NOMO-1 treated with dmso at 0.1 percent for 144 hours (cell line): Measurements from ENCODE around the gene PIAS1.
"Not testable (repeated sequence)": the region's sequence is repeated elsewhere in the genome, so short reads cannot be mapped to it uniquely, and the experiment has no call there.

ENCODE experiments used
- DNase-seq: peaks from one replicate; lab custom pipeline; 2025; ENCODE audit not compliant: unreplicated experiment; lab: John Stamatoyannopoulos, UW

Gene PIAS1

DNA sequence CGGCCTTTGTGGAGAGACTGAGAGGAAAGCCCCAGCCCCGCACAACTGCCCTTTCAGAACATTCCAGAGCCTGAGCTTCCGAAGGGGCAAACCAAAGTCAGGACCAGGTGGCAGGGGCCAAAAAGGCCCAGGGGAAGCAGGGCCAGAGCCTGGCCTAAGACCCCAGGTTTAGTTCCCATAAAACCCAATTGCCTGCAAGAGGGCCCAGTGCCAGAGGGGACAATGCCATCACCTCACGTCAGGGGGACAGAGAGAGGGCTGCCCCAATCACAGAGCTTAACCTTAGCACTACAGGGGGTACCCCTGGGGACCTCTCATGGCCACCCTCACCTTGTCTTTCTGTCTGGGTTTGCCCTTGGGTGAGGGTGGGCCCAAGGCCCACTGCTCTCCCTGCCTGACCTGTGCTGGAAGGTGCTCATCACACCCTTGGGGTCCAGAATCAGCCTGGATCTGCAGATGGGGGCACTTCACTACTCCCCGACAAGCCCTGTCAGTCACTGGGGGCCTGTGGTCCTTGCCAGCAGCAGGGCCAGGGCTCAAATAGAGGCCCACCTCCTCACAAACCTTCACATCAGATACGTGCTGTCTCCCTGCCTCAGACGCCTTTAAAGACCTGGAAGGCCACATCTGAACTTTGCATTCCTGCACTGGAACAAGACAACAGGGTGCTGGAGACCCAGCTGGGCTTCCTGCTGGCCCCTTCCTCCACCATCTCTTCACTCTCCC, 147.2 kb downstream of the PIAS1 start:
- no peak for DNase-seq

DNA sequence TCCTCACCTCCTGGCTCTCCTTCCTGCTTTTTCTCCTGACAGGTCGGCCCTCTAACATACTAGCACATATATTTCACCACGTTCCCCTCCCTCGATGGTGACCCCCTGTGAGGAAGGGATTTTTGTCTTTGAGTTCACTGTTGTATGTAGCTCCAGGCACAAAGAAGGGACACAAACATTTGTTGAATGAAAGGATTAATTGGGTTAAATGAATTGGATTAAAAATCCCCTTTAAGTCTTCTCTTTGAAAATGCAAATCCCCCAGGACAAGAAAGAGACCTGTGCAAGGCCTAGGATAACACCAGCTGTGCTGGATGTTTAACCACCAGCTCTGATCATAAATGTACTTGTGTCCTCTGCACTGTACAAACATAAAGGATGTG, 147.8 kb downstream of the PIAS1 start:
- DNase-seq: no peak

DNA sequence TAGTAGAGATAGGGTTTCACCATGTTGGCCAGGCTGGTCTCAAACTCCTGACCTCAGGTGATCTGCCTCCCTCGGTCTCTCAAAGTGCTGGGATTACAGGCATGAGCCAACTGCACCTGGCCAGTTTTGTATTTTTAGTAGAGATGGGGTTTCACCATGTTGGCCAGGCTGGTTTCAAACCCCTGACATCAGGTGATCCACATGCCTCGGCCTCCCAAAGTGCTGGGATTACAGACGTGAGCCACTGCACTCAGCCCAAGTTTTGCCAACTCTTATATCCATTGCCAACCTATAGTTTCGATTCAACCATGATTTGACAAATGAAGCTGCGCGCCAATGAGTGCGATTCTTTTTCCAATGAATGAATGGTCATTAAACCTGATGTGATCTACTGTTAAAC, 148.9 kb downstream of the PIAS1 start:
- not testable (repeated sequence) for DNase-seq

DNA sequence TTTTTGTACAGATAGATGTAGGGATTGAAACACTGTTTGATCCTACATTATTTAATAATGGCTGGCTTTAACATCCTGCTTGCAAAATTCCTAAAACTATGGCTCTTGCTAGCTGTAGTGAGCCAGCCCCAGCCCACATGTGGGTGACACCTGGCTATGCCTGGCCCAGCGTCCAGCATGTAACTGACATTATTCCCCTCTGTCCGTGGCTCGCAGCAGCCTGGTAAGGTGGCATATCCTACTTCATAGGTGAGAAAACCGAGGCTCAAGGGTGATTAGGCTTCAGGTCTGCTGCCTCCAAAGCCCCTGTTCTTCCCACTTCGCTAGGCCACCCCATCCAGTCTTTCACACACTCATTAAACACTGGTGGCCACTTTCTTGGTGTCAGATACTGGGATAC, 149.4 kb downstream of the PIAS1 start:
- no peak for DNase-seq

DNA sequence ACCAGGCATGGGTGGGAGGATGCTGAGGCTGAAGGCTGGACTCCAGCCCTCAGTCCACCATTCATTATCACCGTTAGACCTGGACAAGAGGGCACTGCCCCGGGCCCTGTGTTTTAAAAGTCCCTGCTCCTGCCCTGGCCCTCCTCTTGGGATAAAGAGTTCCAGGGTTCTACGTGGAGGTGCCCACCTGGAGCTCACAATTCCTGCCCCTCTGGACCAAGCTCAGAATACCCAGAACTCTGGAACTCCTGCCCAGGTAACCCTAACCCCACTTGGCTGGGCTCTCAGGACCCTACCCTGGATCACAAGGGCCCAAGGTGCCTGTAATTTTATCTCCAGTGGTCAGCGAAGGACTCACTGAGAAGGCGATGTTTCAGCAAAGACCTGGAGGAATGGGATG, 149.8 kb downstream of the PIAS1 start:
- no peak for DNase-seq

GRCh38 chr15:68204361-68204760, 150.2 kb downstream of the PIAS1 start:
- no peak for DNase-seq

- peak; percentile 36 for DNase-seq
These were observed 150.9 kb downstream of the PIAS1 start, which contains the start of gene CALML4 for GRCh38 chr15:68204776-68205557. TSS of gene CALML4 (minus strand) at chr15:68205332. CDS start at chr15:68205247, 85 bp downstream.

GRCh38 chr15:68205558-68205944, 151.4 kb downstream of the PIAS1 start:
- no peak for DNase-seq

- DNase-seq: peak; percentile 81
These were observed 151.9 kb downstream of the PIAS1 start for GRCh38 chr15:68205954-68206539.

DNA sequence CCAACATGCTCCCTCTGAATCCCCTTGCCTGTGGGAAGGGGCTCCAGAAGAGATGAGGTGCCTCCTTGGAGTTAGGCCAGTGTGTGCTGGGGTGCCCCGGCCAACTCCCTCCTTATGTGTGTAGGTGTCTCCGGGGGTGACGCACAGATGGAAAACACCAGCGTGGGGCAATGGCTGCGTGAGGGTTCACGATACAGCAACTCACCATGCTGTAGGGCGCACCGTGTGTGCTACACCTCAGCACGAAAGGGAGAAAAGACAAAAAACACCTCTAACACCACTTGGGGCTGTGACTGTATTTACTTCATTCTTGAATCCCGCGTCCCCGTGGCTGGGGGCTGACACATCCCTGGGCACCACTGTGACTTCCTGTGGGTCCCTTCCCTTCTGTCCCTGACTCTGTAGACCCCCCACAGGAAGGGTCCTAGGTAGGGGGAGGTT, 152.6 kb downstream of the PIAS1 start:
- no peak for DNase-seq

DNA sequence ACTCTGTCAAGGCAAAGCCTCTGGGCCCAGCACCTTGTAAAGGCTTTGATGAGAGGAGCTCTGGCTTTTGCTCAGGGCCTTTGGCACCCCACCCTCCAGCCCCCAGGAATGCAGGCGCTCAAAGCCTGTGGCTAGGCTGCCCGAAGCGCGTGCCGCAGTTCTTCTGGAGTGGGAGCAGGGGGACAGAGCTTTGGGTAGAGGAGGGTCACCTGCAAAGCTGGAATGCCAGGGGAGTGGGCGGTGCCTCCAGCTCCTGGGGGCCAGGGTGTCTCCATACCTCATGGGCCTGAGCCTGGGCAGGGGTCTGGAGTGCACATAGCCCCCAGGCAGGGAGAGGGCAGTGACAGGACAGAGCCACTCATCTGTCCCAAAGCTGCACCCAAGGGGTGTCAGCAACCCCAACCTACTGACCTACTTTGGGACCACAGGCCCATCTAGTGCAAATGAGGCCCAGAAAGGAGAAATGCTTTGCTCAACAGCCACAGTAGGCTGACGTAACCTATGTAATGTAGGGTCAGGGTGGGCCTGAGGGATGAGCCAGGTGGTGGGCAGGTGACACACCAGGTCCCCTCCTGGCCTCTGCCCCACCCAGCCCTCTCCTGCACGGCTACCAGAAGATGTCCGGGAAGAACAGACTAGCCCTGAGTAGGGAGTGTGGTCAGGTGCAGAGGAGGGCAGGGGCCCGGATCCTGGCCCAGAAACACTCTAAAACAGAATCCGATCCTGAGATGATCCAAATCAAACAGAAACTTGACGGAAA, 153.2 kb downstream of the PIAS1 start:
- DNase-seq: no peak

- DNase-seq: no peak
These were observed 154.0 kb downstream of the PIAS1 start for GRCh38 chr15:68208136-68208535.

DNA sequence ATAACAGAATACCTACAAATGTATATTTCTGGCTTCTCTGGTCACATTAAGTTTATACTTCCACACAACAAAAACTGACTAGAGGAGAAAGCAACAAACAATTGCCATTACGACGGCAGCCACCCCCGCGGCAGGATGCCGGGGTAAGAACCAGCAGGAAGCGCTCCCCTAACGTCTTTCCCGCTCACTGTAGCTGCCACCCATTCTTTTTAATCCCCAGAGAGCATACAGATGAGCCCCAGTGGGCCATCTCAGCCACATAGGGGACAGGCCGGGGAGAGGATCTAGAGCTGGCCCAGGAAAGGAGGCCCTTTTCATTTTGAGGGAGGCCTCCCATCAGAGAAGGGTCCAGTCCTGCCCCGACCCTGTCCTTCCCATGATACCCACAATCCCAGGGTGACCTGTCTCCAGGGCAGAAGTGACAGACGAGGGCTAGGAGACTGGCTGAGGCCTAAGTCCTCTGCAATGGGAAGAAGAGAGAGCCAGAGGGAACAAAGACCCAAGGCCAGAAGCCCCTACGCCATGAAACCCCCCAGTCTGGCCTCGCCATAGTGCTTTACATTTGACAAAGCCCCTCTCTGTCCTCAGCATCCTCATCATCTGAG, 154.6 kb downstream of the PIAS1 start:
- DNase-seq: no peak

DNA sequence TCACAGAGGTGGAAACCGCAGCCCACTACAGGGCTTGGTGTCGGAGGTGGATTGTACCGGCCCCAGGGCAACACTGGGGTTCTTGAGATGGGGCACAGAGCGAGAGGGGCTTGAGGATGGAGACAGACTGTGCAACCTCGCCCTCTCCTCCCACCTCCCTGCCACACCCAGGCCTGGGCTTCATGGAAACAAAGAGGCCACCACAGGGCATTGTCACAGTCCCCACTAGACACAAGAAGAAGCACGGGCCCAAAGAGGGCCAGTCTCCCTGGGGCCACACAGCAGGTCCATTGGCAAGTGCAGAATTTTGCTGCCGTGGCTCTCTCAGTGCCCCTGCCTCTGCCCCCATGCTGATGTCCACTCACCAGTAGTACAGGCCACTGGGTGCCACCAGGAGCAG, 155.2 kb downstream of the PIAS1 start:
- no peak for DNase-seq

- no peak for DNase-seq
These were observed 155.8 kb downstream of the PIAS1 start for GRCh38 chr15:68209735-68210408.

DNA sequence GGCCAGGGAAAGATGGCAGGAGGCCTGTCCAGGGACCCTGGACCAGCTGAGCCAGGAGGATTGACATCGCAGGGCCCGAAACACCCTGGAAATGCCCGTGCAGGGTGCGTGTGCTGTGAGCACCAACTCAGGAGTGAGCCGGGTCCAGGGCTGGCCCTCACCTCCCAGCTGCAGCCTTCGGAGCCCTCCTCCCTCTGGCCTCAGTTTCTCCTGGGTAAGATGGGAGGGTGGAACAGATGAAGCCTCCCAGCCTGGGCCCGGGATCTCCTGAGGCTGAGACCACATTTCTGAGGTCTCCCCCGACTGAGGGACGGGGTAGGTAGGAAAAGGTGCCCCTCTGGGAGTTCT, 156.3 kb downstream of the PIAS1 start:
- DNase-seq: no peak

DNA sequence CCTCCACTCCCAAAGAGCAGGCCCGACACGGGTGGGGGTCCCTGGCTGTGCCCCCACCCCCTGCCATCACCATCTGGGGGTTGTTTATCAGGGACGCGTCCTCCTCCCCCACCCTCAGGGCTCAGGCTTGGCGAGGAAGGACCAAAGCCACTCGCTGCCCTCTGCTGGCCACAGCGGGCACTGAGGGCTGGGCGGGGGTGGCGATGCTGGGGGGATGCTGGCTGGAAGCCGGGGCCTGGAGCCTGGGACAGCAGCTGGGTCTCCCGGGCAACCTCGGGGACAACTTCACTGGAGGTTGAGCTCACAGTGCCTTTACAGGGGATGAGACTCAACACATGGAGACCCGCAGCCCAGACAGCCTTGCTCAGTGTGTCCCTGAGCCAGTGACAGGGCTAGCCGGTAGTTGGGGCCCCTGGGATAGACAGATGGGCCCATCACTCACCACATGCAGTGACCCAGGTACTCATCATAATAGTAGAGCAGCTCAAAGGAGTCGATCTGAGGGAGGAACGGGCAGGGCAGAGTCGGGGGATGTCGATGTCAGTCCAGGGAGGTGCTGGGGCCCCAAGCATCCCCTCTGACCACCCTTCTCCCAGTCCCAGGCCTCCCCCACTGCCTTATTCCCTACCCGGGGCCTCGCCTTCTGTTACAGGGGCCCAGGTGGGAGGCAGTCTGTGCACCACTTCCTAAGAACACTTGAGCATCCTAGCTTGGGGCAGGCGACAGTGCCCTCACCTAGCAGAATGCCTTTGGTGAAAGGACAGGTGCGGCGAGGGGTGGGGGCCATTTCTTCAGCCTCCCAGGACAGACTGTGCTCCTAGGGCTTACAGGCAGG, 156.9 kb downstream of the PIAS1 start:
- no peak for DNase-seq

- DNase-seq: no peak
These were observed 157.7 kb downstream of the PIAS1 start for GRCh38 chr15:68211656-68212320.

GRCh38 chr15:68213491-68213845, 159.4 kb downstream of the PIAS1 start:
- DNase-seq: not testable (repeated sequence)
